ENCODE results near the gene TMEM179.

Gene TMEM179

DNA sequence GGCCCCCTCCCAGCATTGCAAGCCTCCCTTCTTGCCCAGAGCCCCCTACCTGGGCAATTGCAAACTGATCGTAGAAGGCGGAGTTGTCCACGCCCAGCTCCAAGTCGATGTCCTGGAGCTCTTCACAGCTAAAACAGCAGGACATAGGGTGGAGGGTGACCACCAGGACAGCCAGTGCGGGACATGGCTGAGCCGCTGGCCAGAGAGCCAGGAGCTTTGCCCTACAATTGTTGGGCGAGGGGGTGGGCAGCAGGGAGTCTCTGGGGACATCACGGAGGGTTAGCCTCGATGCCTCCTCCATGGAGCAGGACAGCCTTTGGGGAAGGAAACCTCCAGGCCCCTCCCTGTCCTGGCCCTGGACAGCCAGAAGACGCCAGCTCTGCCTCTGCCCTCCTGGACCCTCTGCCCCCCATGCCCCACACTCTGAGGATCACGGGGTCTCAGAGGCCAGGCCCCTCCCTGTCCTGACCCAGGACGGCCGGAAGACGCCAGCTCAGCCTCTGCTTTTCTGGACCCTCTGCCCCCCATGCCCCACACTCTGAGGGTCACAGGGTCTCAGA lies 9.4 kb downstream of the TMEM179 start:
- TF ChIP-seq, protein P1, sequence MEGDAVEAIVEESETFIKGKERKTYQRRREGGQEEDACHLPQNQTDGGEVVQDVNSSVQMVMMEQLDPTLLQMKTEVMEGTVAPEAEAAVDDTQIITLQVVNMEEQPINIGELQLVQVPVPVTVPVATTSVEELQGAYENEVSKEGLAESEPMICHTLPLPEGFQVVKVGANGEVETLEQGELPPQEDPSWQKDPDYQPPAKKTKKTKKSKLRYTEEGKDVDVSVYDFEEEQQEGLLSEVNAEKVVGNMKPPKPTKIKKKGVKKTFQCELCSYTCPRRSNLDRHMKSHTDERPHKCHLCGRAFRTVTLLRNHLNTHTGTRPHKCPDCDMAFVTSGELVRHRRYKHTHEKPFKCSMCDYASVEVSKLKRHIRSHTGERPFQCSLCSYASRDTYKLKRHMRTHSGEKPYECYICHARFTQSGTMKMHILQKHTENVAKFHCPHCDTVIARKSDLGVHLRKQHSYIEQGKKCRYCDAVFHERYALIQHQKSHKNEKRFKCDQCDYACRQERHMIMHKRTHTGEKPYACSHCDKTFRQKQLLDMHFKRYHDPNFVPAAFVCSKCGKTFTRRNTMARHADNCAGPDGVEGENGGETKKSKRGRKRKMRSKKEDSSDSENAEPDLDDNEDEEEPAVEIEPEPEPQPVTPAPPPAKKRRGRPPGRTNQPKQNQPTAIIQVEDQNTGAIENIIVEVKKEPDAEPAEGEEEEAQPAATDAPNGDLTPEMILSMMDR (conservative IDR thresholded peaks at IDR 0.05; ENCODE audit: low read depth, low read length): no peak
- H3K4me3 ChIP-seq (ENCODE audit: low read length): no peak overlapping the region
- no peak for DNase-seq (ENCODE audit: low read depth)

DNA sequence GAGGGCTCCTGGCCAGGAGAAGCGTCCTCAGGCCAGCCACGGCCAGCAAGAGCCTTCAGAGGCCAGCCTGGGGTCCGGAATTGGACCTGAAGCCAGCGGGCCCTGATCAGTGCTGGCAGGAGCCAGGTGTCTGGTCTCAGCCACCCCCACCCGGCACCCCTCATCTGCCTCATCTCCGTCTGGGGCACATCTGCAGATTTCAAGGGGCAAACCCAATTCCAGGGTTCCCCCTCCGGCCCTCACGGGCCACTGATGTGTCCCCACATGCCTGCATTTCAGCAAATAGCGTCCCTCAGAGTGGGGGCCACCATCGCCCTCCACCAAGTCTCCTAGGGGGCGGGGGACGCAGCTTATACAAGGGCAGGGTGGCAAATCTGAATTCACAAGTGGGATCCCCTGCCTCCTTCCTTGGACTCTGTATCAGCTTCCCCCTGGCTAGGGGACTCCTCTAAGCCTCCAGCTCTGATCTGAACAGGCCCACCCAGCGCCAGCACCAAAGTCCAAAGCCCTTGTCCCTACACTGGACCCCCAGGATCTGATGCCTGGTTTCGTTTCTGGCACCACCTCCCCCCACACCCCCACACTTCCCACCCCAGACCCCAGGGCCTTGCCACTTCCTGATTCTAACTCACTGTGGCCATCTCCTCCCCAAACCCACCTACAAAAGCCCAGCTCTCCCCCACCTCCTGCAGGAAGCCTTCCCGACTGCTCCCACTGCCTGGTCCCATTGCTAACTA lies 10.1 kb downstream of the TMEM179 start:
- DNase-seq (ENCODE audit: low read depth): no peak
- no peak overlapping the region for H3K4me3 ChIP-seq (ENCODE audit: low read length)
- TF ChIP-seq, protein P1 (conservative IDR thresholded peaks at IDR 0.05; ENCODE audit: low read depth, low read length): no peak

DNA sequence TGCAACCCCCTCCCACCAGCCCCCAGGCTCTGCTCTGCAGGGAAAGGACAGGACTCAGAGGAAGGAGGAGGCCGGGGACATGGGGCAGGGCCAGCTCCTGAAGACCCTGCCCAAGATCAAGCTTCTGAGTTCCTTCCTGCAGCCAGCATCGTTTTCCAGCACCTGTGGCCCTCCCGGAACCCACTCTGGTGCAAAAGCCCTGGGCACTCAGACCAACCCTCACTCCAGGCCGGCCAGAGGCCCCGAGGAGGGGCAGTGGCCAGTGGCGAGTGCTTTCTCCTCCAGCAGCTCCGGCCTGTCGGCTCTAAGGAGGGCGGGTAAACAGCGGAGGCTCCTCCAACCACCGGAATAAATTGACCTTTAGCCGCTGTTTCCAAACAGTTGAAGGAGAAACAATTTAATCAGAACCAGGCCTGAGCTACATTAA lies 10.8 kb downstream of the TMEM179 start:
- TF ChIP-seq, protein P1 (conservative IDR thresholded peaks at IDR 0.05; ENCODE audit: low read depth, low read length): no peak
- no peak for DNase-seq (ENCODE audit: low read depth)
- no peak overlapping the region for H3K4me3 ChIP-seq (ENCODE audit: low read length)

DNA sequence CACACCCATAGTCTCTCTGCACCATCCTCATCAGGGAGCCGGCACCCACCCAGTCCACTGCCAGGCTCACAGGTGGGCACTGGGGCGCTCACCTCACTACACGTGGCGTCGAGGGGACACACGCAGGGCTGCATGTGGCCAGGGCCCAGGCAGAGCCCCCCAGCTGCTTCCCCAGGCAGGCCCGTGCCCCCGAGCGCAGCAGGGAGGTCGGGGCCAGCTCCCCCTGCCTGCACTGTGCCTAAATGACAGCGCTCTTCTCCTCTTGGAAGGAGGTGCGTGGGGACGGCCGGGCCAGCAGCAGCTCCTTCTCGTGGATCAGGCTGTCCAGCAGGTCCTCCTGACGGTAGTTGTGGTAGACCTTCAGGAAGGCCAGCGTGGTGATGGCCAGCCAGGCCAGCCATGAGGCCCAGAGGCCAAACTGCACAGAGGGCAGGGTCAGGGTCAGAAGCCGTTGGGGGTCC lies 11.3 kb downstream of the TMEM179 start:
- no peak overlapping the region for H3K4me3 ChIP-seq (ENCODE audit: low read length)
- no peak for DNase-seq (ENCODE audit: low read depth)
- TF ChIP-seq, protein P1 (conservative IDR thresholded peaks at IDR 0.05; ENCODE audit: low read depth, low read length): no peak

DNA sequence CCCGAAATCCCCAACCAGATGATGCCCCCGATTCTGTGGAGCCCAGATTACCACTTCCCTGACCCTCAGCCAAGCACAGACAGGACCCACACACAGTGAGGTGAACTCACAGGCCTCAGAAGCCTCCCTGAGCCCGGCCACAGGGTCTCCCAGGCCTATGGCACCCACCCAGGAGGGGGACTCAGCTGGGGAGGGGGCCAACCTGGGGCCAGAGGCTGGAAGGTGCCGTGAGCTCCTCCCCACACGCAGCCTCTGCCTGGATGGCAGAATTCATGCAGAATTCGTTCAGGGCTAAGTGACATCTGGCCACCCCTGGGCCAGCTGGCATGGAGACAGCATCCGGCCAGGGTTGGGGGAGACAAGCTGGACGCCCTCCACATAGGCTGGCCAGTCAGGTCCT lies 11.8 kb downstream of the TMEM179 start:
- no peak for DNase-seq (ENCODE audit: low read depth)
- TF ChIP-seq, protein P1 (conservative IDR thresholded peaks at IDR 0.05; ENCODE audit: low read depth, low read length): no peak
- no peak overlapping the region for H3K4me3 ChIP-seq (ENCODE audit: low read length)

DNA sequence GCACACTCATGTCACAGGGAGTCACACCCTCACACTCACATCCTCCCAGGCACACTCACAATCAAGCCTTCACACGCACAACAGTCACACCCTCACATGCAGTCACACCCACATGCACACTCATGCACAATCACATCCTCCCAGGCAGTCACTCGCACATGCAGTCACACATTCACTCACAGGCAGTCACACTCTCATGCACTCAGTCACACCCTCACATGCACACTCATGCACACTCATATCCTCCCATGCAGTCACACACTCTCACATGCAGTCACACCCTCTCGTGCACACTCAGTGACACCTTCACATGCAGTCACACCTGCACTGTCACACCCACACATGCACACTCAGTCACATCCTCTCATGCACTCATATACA lies 12.3 kb downstream of the TMEM179 start:
- TF ChIP-seq, protein P1 (conservative IDR thresholded peaks at IDR 0.05; ENCODE audit: low read depth, low read length): no peak
- no peak for DNase-seq (ENCODE audit: low read depth)
- no peak overlapping the region for H3K4me3 ChIP-seq (ENCODE audit: low read length)
